PFSK-1 (cell line): ENCODE data around the gene ZDHHC14.

Experiments
- FOXP2 ChIP-seq: optimal IDR thresholded peaks from 2 replicates; pipeline ENCODE3; 2011; ENCODE audit warnings: borderline replicate concordance, control low read depth, inconsistent platforms; ENCODE audit not compliant: insufficient read depth; ENCODE audit errors: extremely low read length, extremely low read depth
- POLR2AphosphoS5 ChIP-seq: IDR thresholded peaks from 2 replicates; pipeline ENCODE4 v1.6.1; 2012; ENCODE audit warnings: low read depth, mild to moderate bottlenecking, control low read depth, low read length, moderate library complexity
- REST ChIP-seq, 2 experiments: IDR thresholded peaks; 2 replicates each; pipeline versions ENCODE4 v1.6.1 to v1.8.0; 2011 to 2012; ENCODE audit warnings: low read depth in 2 of 2, low read length in 2 of 2, control low read depth in 1 of 2, inconsistent platforms in 1 of 2, mild to moderate bottlenecking in 1 of 2, moderate library complexity in 1 of 2; ENCODE audit not compliant: insufficient read depth in 1 of 2
- SIN3A ChIP-seq: IDR thresholded peaks from 2 replicates; pipeline ENCODE4 v1.6.1; 2012; ENCODE audit warnings: mild to moderate bottlenecking, low read length, moderate library complexity, borderline replicate concordance; ENCODE audit not compliant: insufficient read depth
- TAF1 ChIP-seq: IDR thresholded peaks from 2 replicates; pipeline ENCODE4 v1.6.1; 2012; ENCODE audit warnings: low read length, control low read depth, borderline replicate concordance; ENCODE audit not compliant: insufficient read depth

The ZDHHC14 gene

GRCh38 chr6:157383471-157383870 lies 2.5 kb downstream of the ZDHHC14 start:
- TF ChIP-seq FOXP2 (no peak), TAF1 (no peak), POLR2AphosphoS5 (no peak), SIN3A (no peak), REST (IDR thresholded peaks at IDR 0.05; ENCODE audit: insufficient read depth in 1 of 2, low read depth in 2 of 2, low read length in 2 of 2) (no peak)

- TF ChIP-seq TAF1 (no peak), FOXP2 (no peak), REST (IDR thresholded peaks at IDR 0.05; ENCODE audit: insufficient read depth in 1 of 2, low read depth in 2 of 2, low read length in 2 of 2) (no peak)
These were observed 4.5 kb downstream of the ZDHHC14 start for GRCh38 chr6:157385482-157385881.

- no peak for TF ChIP-seq POLR2AphosphoS5
These were observed 5.0 kb downstream of the ZDHHC14 start for GRCh38 chr6:157386023-157386422.

- no peak for TF ChIP-seq SIN3A
- no peak for TF ChIP-seq FOXP2
- no peak for TF ChIP-seq REST (IDR thresholded peaks at IDR 0.05; ENCODE audit: insufficient read depth in 1 of 2, low read depth in 2 of 2, low read length in 2 of 2)
- no peak for TF ChIP-seq POLR2AphosphoS5
- TF ChIP-seq TAF1: no peak
These were observed 5.5 kb downstream of the ZDHHC14 start for GRCh38 chr6:157386454-157386853.

GRCh38 chr6:157388924-157389323 lies 7.9 kb downstream of the ZDHHC14 start:
- TF ChIP-seq POLR2AphosphoS5 (no peak), SIN3A (no peak), FOXP2 (no peak), REST (IDR thresholded peaks at IDR 0.05; ENCODE audit: insufficient read depth in 1 of 2, low read depth in 2 of 2, low read length in 2 of 2) (no peak), TAF1 (no peak)
